ENCODE results near the gene RALGPS1.

DNA sequence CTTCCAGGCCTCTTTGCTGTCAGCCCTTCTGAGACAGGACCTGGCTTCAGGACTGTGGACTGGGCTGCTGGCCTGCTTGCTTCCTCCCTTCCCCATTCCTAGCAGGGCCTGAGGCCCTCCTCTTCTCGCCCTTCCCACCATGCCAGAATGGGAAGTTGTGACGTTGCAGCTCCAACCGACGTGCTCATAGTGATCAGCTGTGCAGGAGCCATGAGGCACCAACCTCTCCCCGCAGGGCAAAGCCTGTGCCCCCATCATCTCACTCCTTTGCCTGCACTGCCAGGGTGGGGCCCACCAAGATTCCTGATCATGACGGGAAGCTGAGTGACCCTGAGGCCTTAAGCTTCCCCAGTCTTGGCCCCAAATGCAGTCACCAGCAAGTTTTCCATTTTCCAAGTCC is 304.9 kb downstream of the RALGPS1 start:
- TF ChIP-seq, protein P1, sequence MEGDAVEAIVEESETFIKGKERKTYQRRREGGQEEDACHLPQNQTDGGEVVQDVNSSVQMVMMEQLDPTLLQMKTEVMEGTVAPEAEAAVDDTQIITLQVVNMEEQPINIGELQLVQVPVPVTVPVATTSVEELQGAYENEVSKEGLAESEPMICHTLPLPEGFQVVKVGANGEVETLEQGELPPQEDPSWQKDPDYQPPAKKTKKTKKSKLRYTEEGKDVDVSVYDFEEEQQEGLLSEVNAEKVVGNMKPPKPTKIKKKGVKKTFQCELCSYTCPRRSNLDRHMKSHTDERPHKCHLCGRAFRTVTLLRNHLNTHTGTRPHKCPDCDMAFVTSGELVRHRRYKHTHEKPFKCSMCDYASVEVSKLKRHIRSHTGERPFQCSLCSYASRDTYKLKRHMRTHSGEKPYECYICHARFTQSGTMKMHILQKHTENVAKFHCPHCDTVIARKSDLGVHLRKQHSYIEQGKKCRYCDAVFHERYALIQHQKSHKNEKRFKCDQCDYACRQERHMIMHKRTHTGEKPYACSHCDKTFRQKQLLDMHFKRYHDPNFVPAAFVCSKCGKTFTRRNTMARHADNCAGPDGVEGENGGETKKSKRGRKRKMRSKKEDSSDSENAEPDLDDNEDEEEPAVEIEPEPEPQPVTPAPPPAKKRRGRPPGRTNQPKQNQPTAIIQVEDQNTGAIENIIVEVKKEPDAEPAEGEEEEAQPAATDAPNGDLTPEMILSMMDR (IDR thresholded peaks at IDR 0.05; ENCODE audit: poor library complexity), result no peak
- TF ChIP-seq EZH2phosphoT487 (IDR thresholded peaks at IDR 0.05; ENCODE audit: low read depth, severe bottlenecking, unreplicated experiment) (no peak), EZH2 (IDR thresholded peaks at IDR 0.05; ENCODE audit: borderline replicate concordance) (no peak)
